ENCODE measurements around the gene TBCD. TPM values are rescaled to one million over a fixed set of nuclear protein-coding genes. Genes with fewer than 3 reads are reported as not detected.

The TBCD gene
- total and polyA plus RNA-seq, 9 of the 15 experiments (the other 6 are each of a cell fraction or from before 2014, with no cell fraction given) = 8.9 to 98.5 (median 28.0) TPM

DNA sequence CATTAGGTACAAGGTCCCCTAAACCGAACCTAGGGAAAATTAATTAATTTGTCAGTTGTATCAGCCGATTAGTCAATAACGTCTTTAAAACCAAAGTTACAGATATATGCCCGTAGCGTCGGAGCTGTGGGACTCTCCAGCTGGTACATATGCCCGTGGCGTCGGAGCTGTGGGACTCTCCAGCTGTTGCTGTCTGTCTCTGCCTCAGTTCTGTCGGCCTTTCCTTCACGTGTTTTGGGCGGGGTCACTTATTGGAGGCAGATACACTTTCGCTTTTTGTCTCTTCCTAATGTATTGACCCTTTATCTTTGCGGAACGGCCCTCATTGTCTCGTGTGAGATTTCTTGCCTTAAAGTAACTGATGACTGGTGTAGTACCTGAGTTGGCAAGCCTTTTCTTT lies 150.0 kb downstream of the TBCD start (continued):
- TF ChIP-seq ZKSCAN1 (IDR thresholded peaks at IDR 0.05; ENCODE audit: low read depth, low read length) (no peak), BDP1 (IDR thresholded peaks at IDR 0.05; ENCODE audit: insufficient read depth, insufficient read length) (no peak), MAZ (CRISPR knock-in tag; conservative IDR thresholded peaks at IDR 0.05 in 1 of 2, IDR thresholded peaks at IDR 0.05 in 1 of 2) (no peak), COPS2 (conservative IDR thresholded peaks at IDR 0.05) (no peak), CREM (IDR thresholded peaks at IDR 0.05; ENCODE audit: low read depth) (no peak), HDAC1 (IDR thresholded peaks at IDR 0.05) (no peak)
- TF ChIP-seq, protein P1, sequence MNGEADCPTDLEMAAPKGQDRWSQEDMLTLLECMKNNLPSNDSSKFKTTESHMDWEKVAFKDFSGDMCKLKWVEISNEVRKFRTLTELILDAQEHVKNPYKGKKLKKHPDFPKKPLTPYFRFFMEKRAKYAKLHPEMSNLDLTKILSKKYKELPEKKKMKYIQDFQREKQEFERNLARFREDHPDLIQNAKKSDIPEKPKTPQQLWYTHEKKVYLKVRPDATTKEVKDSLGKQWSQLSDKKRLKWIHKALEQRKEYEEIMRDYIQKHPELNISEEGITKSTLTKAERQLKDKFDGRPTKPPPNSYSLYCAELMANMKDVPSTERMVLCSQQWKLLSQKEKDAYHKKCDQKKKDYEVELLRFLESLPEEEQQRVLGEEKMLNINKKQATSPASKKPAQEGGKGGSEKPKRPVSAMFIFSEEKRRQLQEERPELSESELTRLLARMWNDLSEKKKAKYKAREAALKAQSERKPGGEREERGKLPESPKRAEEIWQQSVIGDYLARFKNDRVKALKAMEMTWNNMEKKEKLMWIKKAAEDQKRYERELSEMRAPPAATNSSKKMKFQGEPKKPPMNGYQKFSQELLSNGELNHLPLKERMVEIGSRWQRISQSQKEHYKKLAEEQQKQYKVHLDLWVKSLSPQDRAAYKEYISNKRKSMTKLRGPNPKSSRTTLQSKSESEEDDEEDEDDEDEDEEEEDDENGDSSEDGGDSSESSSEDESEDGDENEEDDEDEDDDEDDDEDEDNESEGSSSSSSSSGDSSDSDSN (IDR thresholded peaks at IDR 0.05; ENCODE audit: borderline replicate concordance in 1 of 2, low read depth in 2 of 2, low read length in 2 of 2) = no peak
